K562 treated with DMSO at 1 percent for 12 hours (cell line): ENCODE results near the gene CYP3A7. TPM values are rescaled to one million over a fixed set of nuclear protein-coding genes. Genes with fewer than 3 reads are reported as not detected.

ENCODE experiments used
- total RNA-seq: library from RNA; unstranded; fragments of 300-600 nt; gene quantifications from 2 replicates; pipeline ENCODE4 v1.2.3, GENCODE V29; 2022; ENCODE audit not compliant: insufficient read depth

CYP3A7 gene
- not detected in 2 replicates for total RNA-seq

DNA sequence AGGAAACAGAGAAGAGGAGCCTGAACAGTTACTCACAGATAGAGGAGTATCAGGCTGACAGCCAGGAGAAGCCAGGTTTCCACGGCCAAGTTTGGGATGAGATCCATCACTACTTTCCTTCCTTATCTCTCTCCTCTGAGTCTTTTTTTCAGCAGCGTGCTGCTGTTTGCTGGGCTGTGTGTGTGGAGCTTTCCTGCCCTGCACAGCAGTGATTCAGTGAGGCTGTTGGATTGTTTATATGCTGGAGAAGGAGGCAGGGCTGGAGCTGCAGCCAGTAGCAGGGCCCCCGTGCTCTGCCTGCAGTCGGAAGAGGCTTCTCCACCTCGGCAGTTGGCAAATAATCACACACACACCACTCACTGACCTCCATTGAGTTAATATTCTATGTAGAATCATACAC lies at the start of gene CYP3A7:
TSS of gene CYP3A7 (minus strand) at position 210 of the 400 bp plus-strand sequence. CDS start at position 107, 103 bp downstream.

DNA sequence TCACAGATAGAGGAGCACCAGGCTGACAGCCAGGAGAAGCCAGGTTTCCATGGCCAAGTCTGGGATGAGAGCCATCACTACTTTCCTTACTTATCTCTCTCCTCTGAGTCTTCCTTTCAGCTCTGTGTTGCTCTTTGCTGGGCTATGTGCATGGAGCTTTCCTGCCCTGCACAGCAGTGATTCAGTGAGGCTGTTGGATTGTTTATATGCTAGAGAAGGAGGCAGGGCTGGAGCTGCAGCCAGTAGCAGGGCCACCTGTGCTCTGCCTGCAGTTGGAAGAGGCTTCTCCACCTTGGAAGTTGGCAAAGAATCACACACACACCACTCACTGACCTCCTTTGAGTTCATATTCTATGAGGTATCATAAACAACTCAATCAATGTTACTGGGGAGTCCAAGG lies 49.0 kb upstream of the CYP3A7 start, which contains the start of gene CYP3A4:
TSS of gene CYP3A4 (minus strand) at position 178 of the 400 bp plus-strand sequence. CDS start at position 75, 103 bp downstream.

DNA sequence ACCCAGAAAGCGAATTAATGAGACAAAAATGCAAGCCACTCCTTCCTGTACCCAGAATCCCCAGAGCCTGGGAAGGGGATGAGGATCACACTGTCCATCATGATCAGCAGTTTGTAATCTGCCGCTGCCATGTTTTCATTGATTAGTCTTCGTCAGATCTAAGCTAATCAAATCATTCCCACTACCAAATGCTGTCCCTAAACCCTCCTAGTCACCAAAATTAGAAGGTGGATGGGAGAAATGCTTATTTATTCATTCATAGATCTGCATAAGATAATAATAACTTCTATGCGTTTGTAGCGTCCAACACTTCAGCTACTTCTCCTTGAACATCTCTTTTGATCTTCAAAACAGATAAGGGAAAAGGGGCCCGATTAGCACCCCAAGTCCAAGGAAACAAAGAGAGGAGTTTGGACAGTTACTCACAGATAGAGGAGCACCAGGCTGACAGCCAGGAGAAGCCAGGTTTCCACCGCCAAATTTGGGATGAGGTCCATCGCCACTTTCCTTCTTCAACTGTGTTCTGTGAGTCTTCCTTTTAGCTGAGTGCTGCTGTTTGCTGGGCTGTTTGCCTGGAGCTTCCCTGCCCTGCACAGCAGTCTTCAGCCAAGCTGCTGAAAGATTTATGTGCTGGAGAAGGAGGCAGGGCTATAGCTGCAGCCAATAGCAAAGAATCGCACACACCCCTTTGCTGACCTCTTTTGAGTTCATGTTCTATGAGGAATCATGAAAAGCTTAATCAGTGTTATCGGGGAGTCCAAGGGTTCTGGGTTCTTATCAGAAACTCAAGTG lies 55.4 kb downstream of the CYP3A7 start, which contains the start of gene CYP3A5:
TSS of gene CYP3A5 (minus strand) at position 597 of the 792 bp plus-strand sequence. CDS start at position 497, 100 bp downstream.

Other genes starting within 250 kb of the CYP3A7 start
- 18.0 and 28.2 TPM in 2 replicates for gene ZNF394, start 234.9 kb downstream of the CYP3A7 start, total RNA-seq
- 6.2 and 15.0 TPM in 2 replicates for gene ZKSCAN5, start 230.5 kb downstream of the CYP3A7 start, total RNA-seq
- 3.5 and 11.1 TPM in 2 replicates for gene FAM200A, start 183.1 kb downstream of the CYP3A7 start, total RNA-seq
- 37.2 and 85.5 TPM in 2 replicates for gene ZNF655, start 176.6 kb downstream of the CYP3A7 start, total RNA-seq
- not detected in 2 replicates for gene TMEM225B, start 136.9 kb downstream of the CYP3A7 start, total RNA-seq
- 6.8 and 12.2 TPM in 2 replicates for gene ZSCAN25, start 118.2 kb downstream of the CYP3A7 start, total RNA-seq
- 3.2 and 11.1 TPM in 2 replicates for gene CYP3A5, start 55.2 kb downstream of the CYP3A7 start, total RNA-seq
- not detected in 2 replicates for gene CYP3A4, start 49.0 kb upstream of the CYP3A7 start, total RNA-seq
- not detected in 2 replicates for gene CYP3A43, start 92.8 kb upstream of the CYP3A7 start, total RNA-seq
- not detected in 2 replicates for gene OR2AE1, start 141.8 kb upstream of the CYP3A7 start, total RNA-seq
- 22.1 and 47.3 TPM in 2 replicates for gene TRIM4, start 184.3 kb upstream of the CYP3A7 start, total RNA-seq
- not detected in 2 replicates for gene GJC3, start 194.4 kb upstream of the CYP3A7 start, total RNA-seq
- gene AZGP1, start 240.8 kb upstream of the CYP3A7 start, total RNA-seq, result not detected in 2 replicates